NCI-H2107 treated with DMSO at 0.1 percent for 48 hours (cell line): ENCODE results near the gene PCSK4.
"Not testable (repeated sequence)": the region's sequence is repeated elsewhere in the genome, so short reads cannot be mapped to it uniquely, and the experiment has no call there.

Experiments
- DNase-seq: peaks from one replicate; lab custom pipeline; 2025; ENCODE audit not compliant: unreplicated experiment; lab: John Stamatoyannopoulos, UW

The PCSK4 gene

DNA sequence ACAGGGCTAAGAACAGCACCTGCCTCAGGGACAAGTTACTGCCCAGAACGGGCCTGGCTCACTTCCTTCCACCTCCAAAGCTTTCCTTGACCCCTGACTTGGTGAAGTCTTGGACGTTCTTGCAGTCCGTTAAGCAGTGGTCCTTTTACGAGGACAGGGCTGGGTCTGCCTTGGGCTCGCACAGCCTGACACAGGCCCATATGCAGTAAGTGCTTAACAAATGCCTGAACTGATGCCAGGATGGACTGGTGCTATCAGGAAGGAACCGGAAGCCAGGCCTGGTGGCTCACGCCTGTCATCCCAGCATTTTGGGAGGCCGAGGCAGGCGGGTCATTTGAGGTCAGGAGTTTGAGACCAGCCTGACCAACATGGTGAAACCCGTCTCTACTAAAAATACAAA is 31.9 kb upstream of the PCSK4 start:
- no peak for DNase-seq

DNA sequence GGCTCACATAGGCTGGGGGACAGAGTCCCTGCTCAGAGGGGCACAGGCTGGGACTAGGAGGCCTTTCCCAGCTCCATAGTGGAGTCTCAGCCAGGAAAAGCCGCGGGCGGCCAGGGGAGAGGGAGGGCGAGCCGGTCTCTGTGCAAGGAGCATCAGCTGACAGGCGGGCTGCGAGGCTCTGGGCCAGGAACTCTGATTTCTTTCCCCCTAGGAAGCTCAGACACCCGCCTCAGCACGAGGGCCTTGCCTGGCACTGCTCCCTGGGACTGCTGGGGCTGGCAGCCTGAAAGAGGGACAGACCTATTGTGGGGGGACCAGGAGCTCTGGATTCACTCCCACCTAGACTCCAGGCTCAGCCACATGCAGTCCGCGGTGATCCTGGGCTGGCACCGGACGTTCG is 31.5 kb upstream of the PCSK4 start:
- no peak for DNase-seq

- no peak for DNase-seq
Observed at GRCh38 chr19:1520203-1520780, 30.1 kb upstream of the PCSK4 start.

- DNase-seq: not testable (repeated sequence)
Observed at GRCh38 chr19:1519802-1520201, 29.7 kb upstream of the PCSK4 start.

DNA sequence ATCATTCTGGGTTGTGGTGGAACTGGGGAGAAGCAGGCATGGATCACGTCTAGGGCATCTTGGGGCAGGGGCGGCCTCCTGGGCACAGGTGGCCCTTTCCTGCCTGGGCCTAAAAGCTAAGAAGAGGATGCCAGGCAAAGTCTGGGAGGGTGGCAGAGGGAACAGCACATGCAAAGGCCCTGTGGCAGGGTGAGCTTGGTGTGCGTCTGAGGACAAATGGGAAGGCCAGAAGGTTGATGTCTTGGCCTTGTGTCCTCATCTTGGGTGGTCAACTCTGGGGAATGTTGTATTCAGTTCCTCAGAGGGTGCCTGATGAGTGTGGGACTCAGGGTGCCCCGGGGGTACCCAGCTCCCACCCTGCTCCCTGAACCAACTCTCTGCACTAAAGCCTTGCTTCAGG is 28.3 kb upstream of the PCSK4 start:
- DNase-seq: no peak

DNA sequence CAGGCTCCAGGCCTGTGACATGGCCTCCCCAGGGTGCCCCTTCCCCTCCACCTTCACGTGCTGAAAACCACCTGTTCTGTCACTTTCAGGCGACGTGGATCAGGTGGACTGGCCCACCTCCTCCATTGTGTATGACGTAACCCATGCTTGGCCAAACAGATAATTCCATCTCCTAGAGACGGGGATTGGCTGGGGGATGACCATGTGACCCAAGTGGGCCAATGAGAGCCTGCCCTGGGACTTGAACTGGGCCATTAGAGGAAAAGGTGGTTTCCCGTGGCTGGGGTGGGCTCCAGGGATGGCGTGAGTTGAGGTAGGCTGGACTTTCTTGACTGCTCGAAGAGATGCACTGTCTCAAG is 26.2 kb upstream of the PCSK4 start:
- no peak for DNase-seq

GRCh38 chr19:1514986-1515721 is 25.0 kb upstream of the PCSK4 start:
- DNase-seq: no peak

DNA sequence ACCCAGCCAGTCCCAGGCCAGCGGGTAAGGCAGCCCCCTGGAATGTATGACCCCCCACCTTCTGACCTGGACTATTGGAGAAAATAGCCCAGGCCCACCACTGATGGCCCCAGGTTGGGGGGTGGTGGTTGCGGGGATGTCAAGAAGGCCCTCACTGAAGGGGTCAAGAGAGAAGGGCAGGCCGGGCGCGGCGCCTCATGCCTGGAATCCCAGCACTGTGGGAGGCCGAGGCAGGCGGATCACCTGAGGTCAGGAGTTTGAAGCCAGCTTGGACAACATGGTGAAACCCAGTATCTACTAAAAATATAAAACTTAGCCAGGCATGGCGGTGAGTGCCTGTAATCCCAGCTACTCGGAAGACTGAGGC is 24.1 kb upstream of the PCSK4 start:
- no peak for DNase-seq

DNA sequence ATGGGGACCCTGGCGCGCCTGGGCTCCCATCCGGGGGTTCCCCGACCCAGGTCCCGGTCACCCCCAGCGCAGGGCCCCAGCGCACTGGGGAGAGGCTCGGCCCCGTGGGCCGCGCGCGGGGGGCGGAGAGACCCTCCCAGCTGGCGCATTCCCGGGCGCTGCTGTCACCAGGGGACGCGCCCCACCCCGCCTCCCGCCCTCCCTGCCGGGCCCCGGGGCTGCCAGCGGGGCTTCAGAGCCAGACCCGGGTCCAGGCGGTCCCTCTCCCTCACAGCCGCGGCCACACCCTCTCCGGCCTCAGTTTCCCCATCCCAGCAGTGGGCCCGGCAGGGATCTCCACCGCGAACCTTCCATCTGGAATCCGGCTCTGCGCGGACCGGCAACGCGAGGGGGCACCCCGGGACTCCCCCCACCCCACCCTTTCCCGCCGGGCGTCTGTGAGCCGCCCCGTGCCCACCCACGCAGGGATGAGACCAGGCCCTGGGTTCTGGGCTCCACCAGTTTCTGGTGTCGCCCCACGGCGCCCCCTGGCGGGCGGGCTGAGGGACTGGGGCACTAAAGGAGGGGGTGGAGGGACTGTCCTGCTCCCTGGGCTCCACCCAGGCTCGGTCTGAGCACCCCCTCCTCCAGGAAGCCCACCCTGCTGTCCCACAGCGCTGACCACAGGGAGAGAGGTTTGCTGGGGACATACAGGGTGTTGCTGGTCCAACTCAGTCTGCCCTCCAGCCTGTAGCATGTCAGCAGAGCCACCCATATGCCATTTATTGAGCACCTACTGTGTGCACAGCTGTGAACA is 23.5 kb upstream of the PCSK4 start:
- DNase-seq: no peak

- no peak for DNase-seq
Observed at GRCh38 chr19:1512671-1513498, 22.7 kb upstream of the PCSK4 start, which contains the start of gene ADAMTSL5. Gene ADAMTSL5, minus strand, starts transcription at chr19:1513019. Its CDS starts 2,076 bp downstream, at chr19:1510943.

DNA sequence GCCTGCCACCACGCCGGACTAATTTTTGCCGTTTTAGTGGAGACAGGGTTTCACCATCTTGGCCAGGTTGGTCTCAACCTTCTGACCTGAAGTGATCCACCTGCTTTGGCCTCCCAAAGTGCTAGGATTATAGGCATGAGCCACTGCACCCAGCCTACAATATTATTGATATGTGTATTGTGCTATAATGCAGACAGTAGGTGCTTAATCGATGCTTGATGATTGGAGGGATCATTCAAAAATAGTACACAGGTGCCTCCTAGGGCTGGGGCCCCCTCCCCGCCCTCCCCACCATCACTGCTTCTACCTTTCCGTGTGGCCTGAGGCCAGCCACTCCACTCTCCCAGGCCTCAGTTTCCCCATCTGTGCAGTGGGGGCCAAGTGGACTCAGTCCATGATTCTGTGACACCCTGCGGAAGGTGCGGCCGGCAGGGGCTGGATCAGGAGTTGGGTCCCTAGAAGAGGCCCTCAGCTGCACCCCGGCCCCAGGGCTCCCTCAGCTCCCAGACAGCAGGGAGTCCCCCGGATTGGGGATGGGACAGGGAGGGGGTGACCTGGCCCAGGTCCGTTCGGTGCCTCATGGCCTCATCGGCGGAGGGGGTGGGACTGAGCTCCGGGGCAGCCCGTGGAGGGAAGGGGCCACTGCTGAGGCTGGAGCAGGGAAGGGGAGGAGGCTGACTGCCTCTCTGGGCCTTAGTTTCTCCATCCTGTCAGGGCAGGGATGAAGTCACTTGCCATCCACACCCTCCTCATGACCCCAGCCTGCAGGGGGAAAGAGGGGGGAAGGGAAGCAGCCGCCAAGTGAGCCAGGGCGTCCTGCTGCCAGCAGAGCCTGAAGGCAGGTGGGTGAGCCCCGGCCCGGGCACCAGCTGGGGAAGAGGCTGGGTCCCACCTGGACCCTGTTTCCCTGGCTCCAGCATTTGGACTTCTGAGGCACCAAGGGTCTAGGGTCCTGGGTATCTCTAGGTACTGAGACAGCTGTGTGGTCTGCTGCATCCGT is 21.5 kb upstream of the PCSK4 start:
- no peak for DNase-seq

DNA sequence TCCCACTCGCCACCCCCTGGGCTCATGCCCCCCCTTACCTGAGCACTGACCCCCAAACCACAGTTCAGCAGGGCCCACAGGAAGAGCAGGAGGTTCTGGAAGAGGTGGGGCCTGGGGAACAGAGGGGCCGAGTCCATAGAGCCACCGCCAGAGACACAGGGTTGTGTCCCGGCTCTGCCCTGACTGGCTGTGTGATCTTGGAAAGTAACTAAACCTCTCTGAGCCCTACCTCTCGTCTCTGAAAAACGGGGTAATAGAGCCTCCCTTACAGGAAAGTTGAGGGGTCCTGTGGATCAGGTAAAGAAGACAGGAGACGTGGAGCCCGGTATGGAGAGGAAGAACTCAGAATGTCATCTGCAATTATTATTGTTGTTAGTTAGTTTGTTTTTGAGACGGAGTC is 20.7 kb upstream of the PCSK4 start:
- no peak for DNase-seq

DNA sequence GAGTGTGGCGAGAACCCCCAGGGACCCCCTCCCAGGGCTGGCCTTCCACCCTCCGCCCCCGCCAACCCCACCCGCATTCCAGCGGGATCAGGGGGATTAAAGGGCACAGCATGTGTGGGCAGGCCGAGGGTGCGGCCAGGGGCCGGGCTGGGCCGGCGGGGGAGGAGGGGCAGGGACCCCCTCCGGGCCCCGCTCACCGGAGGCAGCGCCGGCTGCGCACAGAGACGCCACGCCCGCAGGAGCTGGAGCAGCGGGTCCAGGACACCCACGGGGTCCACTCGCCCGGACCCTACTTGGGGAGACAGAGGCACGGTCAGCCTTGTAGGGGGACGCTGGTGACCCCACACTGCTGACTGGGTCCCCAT is 20.3 kb upstream of the PCSK4 start:
- no peak for DNase-seq

DNA sequence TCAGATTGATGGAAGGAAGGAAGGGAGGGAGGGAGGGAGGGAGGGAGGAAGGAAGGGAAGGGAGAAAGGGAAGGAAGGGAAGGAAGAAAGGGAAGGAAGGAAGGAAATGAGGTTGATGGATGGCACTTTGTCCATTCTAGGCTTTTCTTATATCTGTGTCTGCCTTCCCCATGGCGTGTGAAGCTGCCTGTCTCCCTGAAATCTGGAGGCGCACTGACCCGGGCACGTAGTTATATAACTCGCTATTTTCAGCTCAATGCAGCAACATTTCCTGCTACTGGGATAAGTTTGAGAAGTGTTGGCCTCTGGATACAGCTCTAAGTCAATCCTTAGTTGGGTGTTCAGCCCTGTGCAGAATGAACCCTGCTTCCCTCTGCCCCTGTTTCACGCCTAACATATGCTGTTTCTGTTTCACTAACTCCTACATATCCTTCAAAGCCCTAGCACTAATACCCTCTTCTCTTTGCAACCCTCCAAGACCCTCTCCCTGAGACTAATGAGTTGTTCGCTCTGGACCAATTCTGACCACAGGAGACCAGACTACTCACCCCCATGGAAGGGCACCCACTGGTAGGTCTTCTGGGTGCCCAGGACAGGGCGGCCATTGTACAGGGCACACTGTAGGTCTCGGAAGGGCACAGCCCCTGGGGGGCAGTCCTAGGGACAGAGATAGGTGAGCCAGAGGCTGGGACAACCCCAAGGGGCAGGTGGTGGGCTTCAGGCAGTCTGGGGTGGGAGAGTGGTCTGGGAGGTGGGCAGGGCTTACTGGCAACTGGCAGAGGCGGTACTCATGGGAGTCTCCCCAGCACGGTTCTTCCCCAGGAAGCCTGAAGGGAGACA is 19.7 kb upstream of the PCSK4 start:
- no peak for DNase-seq

DNA sequence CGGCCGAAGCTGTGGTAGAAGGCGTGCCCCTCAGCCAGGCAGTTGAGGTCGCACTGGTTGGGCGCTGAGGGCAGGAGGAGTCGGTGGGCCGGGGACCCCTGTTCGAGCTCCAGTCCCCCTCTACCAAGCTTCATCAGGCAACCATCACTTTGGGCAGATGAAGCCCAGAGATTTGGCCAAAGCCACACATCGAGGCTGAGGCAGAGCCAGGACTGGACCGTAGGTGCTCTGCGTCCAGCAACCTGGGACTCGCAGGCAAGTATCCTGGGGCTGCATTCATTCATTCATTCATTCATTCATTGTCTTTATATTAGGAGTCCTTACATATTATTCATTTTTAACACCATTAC is 18.3 kb upstream of the PCSK4 start:
- no peak for DNase-seq

GRCh38 chr19:1507763-1508506 is 17.8 kb upstream of the PCSK4 start:
- DNase-seq: peak; percentile 16

GRCh38 chr19:1507192-1507660 is 17.1 kb upstream of the PCSK4 start:
- DNase-seq: no peak

DNA sequence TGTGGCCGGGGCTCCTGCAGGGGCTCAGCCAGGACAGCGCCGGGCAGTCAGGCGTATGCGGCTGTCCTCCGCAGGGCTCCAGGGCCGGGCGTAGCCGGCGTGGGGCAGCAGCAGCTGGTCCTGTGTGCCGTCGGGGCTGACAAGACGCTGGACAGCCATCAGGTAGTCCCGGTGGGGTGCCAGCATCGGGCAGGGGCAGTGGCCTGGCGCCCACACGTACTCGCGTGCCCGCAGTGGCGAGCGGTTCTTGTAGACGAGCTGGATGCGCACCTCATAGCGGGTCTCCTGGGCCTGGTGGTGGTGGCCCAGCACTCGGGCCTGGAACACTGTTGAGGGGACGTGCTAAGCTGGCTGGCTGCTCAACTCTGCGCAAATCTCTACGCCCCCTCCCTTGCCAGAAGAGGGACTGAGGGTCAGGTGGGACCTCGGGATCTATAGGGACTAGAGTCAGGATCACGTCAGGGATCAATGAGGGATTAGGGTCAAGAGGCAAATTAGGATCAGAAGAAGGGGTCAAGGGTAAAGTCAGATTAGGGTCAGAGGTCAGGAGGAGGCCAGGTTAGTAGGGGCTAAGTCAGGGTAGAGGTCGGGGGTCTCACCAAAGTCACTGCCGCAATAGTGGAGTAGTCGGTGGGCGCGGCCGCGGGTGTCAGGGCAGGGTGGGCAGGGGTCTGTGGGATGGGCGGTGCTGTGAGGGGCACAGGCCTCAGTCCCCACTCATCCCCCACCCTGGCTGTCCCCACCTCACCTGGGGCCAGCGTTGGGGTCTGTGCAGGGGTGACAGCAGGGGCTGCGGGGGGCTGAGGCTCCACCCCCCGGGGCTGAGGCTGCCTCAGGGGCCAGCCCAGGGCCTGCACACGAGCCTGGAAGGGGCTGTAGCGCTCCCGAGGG is 16.1 kb upstream of the PCSK4 start:
- no peak for DNase-seq
